Measurements from ENCODE around the gene ZNF506. TPM values are rescaled to one million over a fixed set of nuclear protein-coding genes. Genes with fewer than 3 reads are reported as not detected.
"Not testable (repeated sequence)": the region's sequence is repeated elsewhere in the genome, so short reads cannot be mapped to it uniquely, and the experiment has no call there.

Gene ZNF506
- total RNA-seq, 2 donors from 2014 or later: 20.0 to 30.0 TPM

DNA sequence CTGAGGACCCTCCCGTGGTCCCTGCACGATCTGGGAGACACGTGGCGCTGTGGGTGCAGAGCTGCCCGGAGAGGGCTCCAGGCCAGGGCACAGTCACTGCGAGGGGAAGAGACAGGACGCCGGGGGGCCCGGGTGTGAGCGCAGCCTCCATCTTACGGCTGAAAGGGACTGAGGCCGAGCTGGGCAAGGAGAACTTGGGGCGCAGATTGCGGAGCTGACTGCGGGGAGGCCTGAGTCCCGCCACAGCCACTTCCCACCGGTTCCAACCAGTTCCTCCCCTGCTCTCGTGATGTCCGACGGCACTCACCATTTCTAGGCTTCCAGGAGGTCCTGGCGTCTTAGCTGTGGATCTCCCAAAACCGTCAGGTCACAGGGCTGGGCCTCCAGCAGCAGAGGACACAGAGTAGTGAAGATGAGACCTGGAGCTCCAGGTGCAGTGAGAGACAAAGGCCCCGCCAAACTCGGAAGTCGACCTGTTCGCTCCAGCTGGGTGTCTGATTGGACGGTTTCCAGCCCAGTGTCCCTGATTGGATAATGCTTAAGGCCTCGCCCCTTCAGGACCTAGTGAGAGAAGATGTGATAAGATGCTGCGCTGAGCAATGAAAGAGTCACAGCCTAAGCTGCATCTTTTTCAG lies 39.3 kb upstream of the ZNF506 start:
- Histone ChIP-seq H3K9me3 (no peaks in the 10 kb centered on the region), H3K27ac (no peak overlapping the region), H3K4me3 (no peak overlapping the region), H3K36me3 (replicated peaks in 1 of 2; ENCODE audit: insufficient read depth in 1 of 2, low read depth in 2 of 2) (no peaks in the 10 kb centered on the region), H3K27me3 (no peaks in the 10 kb centered on the region), H3K4me1 (peaks cover 4% of the 10 kb centered on the region)
- no peak for ATAC-seq
- intact Hi-C loops (cut with DNase I): no loop called here
- 27 to 38% methylated on average over 9 to 29 of the region's 29 CpGs for WGBS, 2 donors
- TF ChIP-seq POLR2A (IDR thresholded peaks at IDR 0.05): no peak
- DNase-seq: peak in 3 of 4 donors; percentile 41 to 66 (median 41)

GRCh38 chr19:19858751-19859150 lies 37.2 kb upstream of the ZNF506 start:
- H3K4me3 ChIP-seq: no peak overlapping the region
- intact Hi-C loops (cut with DNase I): no loop called here

DNA sequence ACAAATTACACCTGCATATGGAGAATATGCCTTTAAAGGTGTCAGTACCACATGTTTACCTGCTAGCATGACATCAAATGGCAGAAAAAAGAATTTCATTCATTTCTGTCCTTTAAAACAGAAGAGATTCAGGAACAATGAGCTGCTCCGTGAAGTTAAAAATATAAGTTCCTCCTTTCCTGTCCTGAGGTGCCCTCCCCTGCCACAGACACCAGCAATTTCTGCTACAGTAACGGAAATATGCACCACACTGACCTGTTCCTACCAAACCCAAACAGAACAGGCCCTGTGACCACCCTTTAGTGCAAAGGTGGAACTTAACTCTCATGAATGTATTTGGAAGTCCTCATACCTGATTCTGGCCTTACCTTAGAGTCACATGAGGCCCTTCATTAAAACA lies 30.2 kb upstream of the ZNF506 start:
- H3K9me3 ChIP-seq; ATAC-seq; H3K4me1 ChIP-seq; H3K27me3 ChIP-seq; DNase-seq; H3K27ac ChIP-seq; H3K4me3 ChIP-seq; intact Hi-C loops (cut with DNase I); H3K36me3 ChIP-seq (replicated peaks in 1 of 2; ENCODE audit: insufficient read depth in 1 of 2, low read depth in 2 of 2): not testable (repeated sequence)
- WGBS, 2 donors: 68 to 83% methylated on average over 2 of the region's 2 CpGs

More at GRCh38 chr19:19858751-19859150, 37.2 kb upstream of the ZNF506 start:
- TF ChIP-seq CTCF (IDR thresholded peaks at IDR 0.05): no peak
- TF ChIP-seq POLR2A (IDR thresholded peaks at IDR 0.05): no peak
- no peaks in the 10 kb centered on the region for H3K36me3 ChIP-seq (replicated peaks in 1 of 2; ENCODE audit: insufficient read depth in 1 of 2, low read depth in 2 of 2)
- no peak for DNase-seq
- H3K4me1 ChIP-seq: no peaks in the 10 kb centered on the region
- no peak for ATAC-seq
- 83 to 91% methylated on average over 2 of the region's 2 CpGs for WGBS, 2 donors
- H3K27ac ChIP-seq: no peak overlapping the region
- no peaks in the 10 kb centered on the region for H3K27me3 ChIP-seq
- no peaks in the 10 kb centered on the region for H3K9me3 ChIP-seq

- intact Hi-C loops (cut with DNase I): no loop called here
- WGBS, 2 donors: 92% methylated on average over 6 of the region's 6 CpGs
These were observed 27.5 kb upstream of the ZNF506 start for GRCh38 chr19:19849056-19849455.

DNA sequence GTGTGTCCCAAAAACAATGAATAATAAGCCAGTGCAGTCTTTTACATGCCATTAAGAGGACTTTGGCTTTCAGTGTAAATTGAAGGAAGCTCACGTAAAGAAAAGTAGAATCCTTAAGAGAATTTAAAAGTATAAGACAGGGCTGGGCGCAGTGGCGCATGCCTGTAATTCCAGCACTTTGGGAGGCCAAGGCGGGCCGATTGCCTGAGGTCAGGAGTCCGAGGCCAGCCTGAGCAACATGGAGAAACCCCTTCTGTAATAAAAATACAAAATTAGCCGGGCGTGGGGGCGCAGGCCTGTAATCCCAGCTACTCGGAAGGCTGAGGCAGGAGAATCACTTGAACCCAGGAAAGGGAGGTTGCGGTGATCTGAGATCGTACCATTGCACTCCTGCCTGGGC lies 26.2 kb upstream of the ZNF506 start:
- TF ChIP-seq CTCF (IDR thresholded peaks at IDR 0.05) (no peak), POLR2A (IDR thresholded peaks at IDR 0.05) (no peak)
- ATAC-seq (no peak), DNase-seq (no peak)
- H3K4me3 ChIP-seq: no peak overlapping the region
- no peaks in the 10 kb centered on the region for H3K27me3 ChIP-seq
- no peak overlapping the region for H3K27ac ChIP-seq
- H3K9me3 ChIP-seq: no peaks in the 10 kb centered on the region
- 93 to 94% methylated on average over 12 of the region's 12 CpGs for WGBS, 2 donors
- H3K4me1 ChIP-seq: no peaks in the 10 kb centered on the region
- H3K36me3 ChIP-seq (replicated peaks in 1 of 2; ENCODE audit: insufficient read depth in 1 of 2, low read depth in 2 of 2): no peaks in the 10 kb centered on the region
- intact Hi-C loops (cut with DNase I): no loop called here

More at GRCh38 chr19:19849056-19849455, 27.5 kb upstream of the ZNF506 start:
- no peaks in the 10 kb centered on the region for H3K9me3 ChIP-seq
- H3K36me3 ChIP-seq (replicated peaks in 1 of 2; ENCODE audit: insufficient read depth in 1 of 2, low read depth in 2 of 2): no peaks in the 10 kb centered on the region
- TF ChIP-seq POLR2A (IDR thresholded peaks at IDR 0.05) (no peak), CTCF (IDR thresholded peaks at IDR 0.05) (no peak)
- DNase-seq: no peak
- no peak for ATAC-seq
- H3K27me3 ChIP-seq: no peaks in the 10 kb centered on the region
- H3K4me1 ChIP-seq: no peaks in the 10 kb centered on the region
- H3K27ac ChIP-seq: no peak overlapping the region
- H3K4me3 ChIP-seq: no peak overlapping the region

DNA sequence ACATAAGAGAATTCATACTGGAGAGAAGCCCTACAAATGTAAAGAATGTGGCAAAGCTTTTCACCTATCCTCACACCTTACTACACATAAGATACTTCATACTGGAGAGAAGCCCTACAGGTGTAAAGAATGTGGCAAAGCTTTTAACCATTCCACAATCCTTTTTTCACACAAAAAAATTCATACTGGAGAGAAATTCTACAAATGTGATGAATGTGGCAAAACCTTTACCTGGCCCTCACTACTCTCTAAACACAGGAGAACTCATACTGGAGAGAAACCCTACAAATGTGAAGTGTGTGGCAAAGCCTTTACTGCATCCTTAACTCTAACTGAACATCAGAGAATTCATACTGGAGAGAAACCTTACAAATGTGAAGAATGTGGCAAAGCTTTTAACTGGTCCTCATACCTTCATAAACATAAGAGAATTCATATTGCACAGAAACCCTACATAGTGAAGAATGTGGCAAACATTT lies 14.0 kb upstream of the ZNF506 start:
- Histone ChIP-seq H3K27ac (no peak overlapping the region), H3K36me3 (replicated peaks in 1 of 2; ENCODE audit: insufficient read depth in 1 of 2, low read depth in 2 of 2) (no peaks in the 10 kb centered on the region), H3K4me1 (no peaks in the 10 kb centered on the region), H3K27me3 (no peaks in the 10 kb centered on the region), H3K4me3 (no peak overlapping the region), H3K9me3 (peaks cover 0 to 38% (median 3%) of the 10 kb centered on the region in 3 donors)
- no peak for TF ChIP-seq POLR2A (IDR thresholded peaks at IDR 0.05)
- intact Hi-C loops (cut with DNase I): no loop called here
- ATAC-seq: no peak
- DNase-seq: no peak
